T follicular helper cell (primary cell): ENCODE measurements around the gene CFAP251.
"Not testable (repeated sequence)": the region's sequence is repeated elsewhere in the genome, so short reads cannot be mapped to it uniquely, and the experiment has no call there.

Experiments
- DNase-seq: peaks from one replicate; pipeline ENCODE4 v3.0.0-alpha.2; 2020; ENCODE audit warnings: low read depth
- total RNA-seq, 2 experiments: gene quantifications; one replicate each; lab custom pipeline; 2026; lab: John Stamatoyannopoulos, UW

Gene CFAP251
- total RNA-seq = 0.74 to 2.2 reads per million in 2 experiments

GRCh38 chr12:121917950-121918678, at the start of gene CFAP251:
CFAP251 (plus strand) TSS chr12:121918592; CDS start chr12:121921306, 2,714 bp downstream.
- peak; percentile 99 for DNase-seq

GRCh38 chr12:121869229-121869628, 49.2 kb upstream of the CFAP251 start:
- DNase-seq = not testable (repeated sequence)

GRCh38 chr12:121871467-121871866, 46.9 kb upstream of the CFAP251 start:
- no peak for DNase-seq

GRCh38 chr12:121872546-121873215, 45.7 kb upstream of the CFAP251 start:
- DNase-seq = no peak

GRCh38 chr12:121873216-121873569, 45.2 kb upstream of the CFAP251 start:
- DNase-seq = no peak

- no peak for DNase-seq
Observed at GRCh38 chr12:121874071-121874470, 44.3 kb upstream of the CFAP251 start.

- DNase-seq = no peak
Observed at GRCh38 chr12:121875582-121875981, 42.8 kb upstream of the CFAP251 start.

GRCh38 chr12:121876080-121876447, 42.3 kb upstream of the CFAP251 start:
- DNase-seq = not testable (repeated sequence)

GRCh38 chr12:121883315-121883660, 35.1 kb upstream of the CFAP251 start:
- no peak for DNase-seq

GRCh38 chr12:121885129-121885528, 33.3 kb upstream of the CFAP251 start:
- not testable (repeated sequence) for DNase-seq

- no peak for DNase-seq
Observed at GRCh38 chr12:121888083-121888477, 30.3 kb upstream of the CFAP251 start.

GRCh38 chr12:121888478-121889273, 29.7 kb upstream of the CFAP251 start, which contains the start of gene PSMD9:
PSMD9 (plus strand) TSS chr12:121888790; CDS start chr12:121888857, 67 bp downstream.
- peak; percentile 98 for DNase-seq

GRCh38 chr12:121889274-121889624, 29.1 kb upstream of the CFAP251 start:
- no peak for DNase-seq

GRCh38 chr12:121889661-121890060, 28.7 kb upstream of the CFAP251 start:
- DNase-seq = not testable (repeated sequence)

GRCh38 chr12:121892673-121893561, 25.5 kb upstream of the CFAP251 start:
- no peak for DNase-seq

- no peak for DNase-seq
Observed at GRCh38 chr12:121893961-121894460, 24.4 kb upstream of the CFAP251 start.

- DNase-seq = no peak
Observed at GRCh38 chr12:121894633-121895032, 23.8 kb upstream of the CFAP251 start.

GRCh38 chr12:121898287-121898686, 20.1 kb upstream of the CFAP251 start:
- DNase-seq = no peak

GRCh38 chr12:121899590-121899989, 18.8 kb upstream of the CFAP251 start:
- no peak for DNase-seq

- DNase-seq = no peak
Observed at GRCh38 chr12:121903202-121903601, 15.2 kb upstream of the CFAP251 start.

GRCh38 chr12:121905746-121906145, 12.6 kb upstream of the CFAP251 start:
- DNase-seq = no peak
